HCT116 (cell line): ENCODE results near the gene TUBB4B. TPM values are rescaled to one million over a fixed set of nuclear protein-coding genes. Genes with fewer than 3 reads are reported as not detected.

Source experiments
- ATAC-seq: fragments of 200-7000 bp; cut with Tn5 transposase; 2 replicates; pipeline ENCODE4 v1.9.1; 2020; ENCODE audit warnings: mild to moderate bottlenecking, moderate library complexity
- BruUV-seq: library from RNA; stranded (reverse); fragments of 400-500 nt; replicated peaks from 2 replicates; lab custom pipeline; 2021; lab: Mats Ljungman, UMichigan
- CTCF ChIA-PET: fragments of 300-600 bp; sonication (Branson Sonifier 250); formaldehyde crosslinking; loops from one replicate; lab custom pipeline; 2021; ENCODE audit warnings: antibody characterized with exemption; lab: Charles Lee
- POLR2A ChIA-PET: fragments of 300-600, 350-600 bp; sonication (Branson Sonifier 250); formaldehyde crosslinking; loops from one replicate; lab custom pipeline; 2021; ENCODE audit warnings: antibody characterized with exemption; lab: Charles Lee
- RAD21 ChIA-PET, 2 experiments: fragments of 300-600 bp; sonication (Branson Sonifier 250); formaldehyde crosslinking; loops; one replicate each; lab custom pipeline; 2023; ENCODE audit warnings: low total read pairs in 2 of 2; ENCODE audit not compliant: uncharacterized antibody in 2 of 2, unreplicated experiment in 2 of 2, low non-redundant PET in 1 of 2; lab: Charles Lee
- DNase-seq: peaks from one replicate; pipeline ENCODE4 v3.0.0-alpha.2; 2010; ENCODE audit warnings: low read depth, low spot score
- H2AFZ ChIP-seq: fragments of 200-600 bp; shearing (Covaris generic), sonication (generic); 2 replicates; pipeline ENCODE4 v1.6.1; 2017; ENCODE audit warnings: low read depth, mixed run types, mixed read lengths, antibody characterized with exemption, low read length; ENCODE audit not compliant: poor library complexity, severe bottlenecking
- H3K27ac ChIP-seq: 2 replicates; pipeline ENCODE4 v1.5.1; 2012; ENCODE audit warnings: low read depth, low read length
- H3K27me3 ChIP-seq: fragments of 200-600 bp; sonication (generic); 2 replicates; pipeline ENCODE4 v1.6.1; 2016; ENCODE audit warnings: mixed run types, low read length, mixed read lengths; ENCODE audit not compliant: insufficient read depth
- H3K36me3 ChIP-seq, 2 experiments: fragments of 200-500 bp in 1 of 2; fragments of 200-600 bp in 1 of 2; sonication (Bioruptor generic) in 1 of 2; sonication (generic) in 1 of 2; 2 replicates each; pipeline versions ENCODE4 v1.5.1 to v1.6.1; 2014 to 2016; ENCODE audit warnings: low read length in 2 of 2, inconsistent platforms in 1 of 2, mixed read lengths in 1 of 2, mixed run types in 1 of 2; ENCODE audit not compliant: insufficient read depth in 2 of 2, control insufficient read depth in 1 of 2
- H3K4me1 ChIP-seq, 2 experiments: fragments of 200-600 bp in 1 of 2; sonication (generic) in 1 of 2; 2 replicates each; pipeline versions ENCODE4 v1.5.1 to v1.6.1; 2012 to 2017; ENCODE audit warnings: low read length in 2 of 2, inconsistent platforms in 1 of 2, mild to moderate bottlenecking in 1 of 2, mixed read lengths in 1 of 2, mixed run types in 1 of 2, moderate library complexity in 1 of 2; ENCODE audit not compliant: insufficient read depth in 2 of 2, control insufficient read depth in 1 of 2
- H3K4me2 ChIP-seq: fragments of 200-600 bp; sonication (generic); 2 replicates; pipeline ENCODE4 v1.6.1; 2017; ENCODE audit warnings: mixed run types, low read length, mixed read lengths
- H3K4me3 ChIP-seq, 2 experiments: fragments of 200-600 bp in 1 of 2; sonication (generic) in 1 of 2; replicated peaks in 1 of 2; 2 replicates each; pipeline ENCODE4 v1.5.1; 2011 to 2016; ENCODE audit warnings: low read length in 2 of 2, control low read depth in 1 of 2, low read depth in 1 of 2, mild to moderate bottlenecking in 1 of 2, mixed read lengths in 1 of 2, mixed run types in 1 of 2
- H3K79me2 ChIP-seq: fragments of 200-600 bp; sonication (generic); 2 replicates; pipeline ENCODE4 v1.6.1; 2017; ENCODE audit warnings: mild to moderate bottlenecking, mixed run types, low read length, moderate library complexity, mixed read lengths; ENCODE audit not compliant: insufficient read depth
- H3K9ac ChIP-seq: fragments of 200-600 bp; sonication (generic); 2 replicates; pipeline ENCODE4 v1.6.1; 2016; ENCODE audit warnings: low read length, mixed read lengths
- H3K9me2 ChIP-seq: fragments of 200-600 bp; sonication (generic), shearing (Covaris generic); 2 replicates; pipeline ENCODE4 v1.6.1; 2017; ENCODE audit warnings: mixed run types, mild to moderate bottlenecking, moderate library complexity; ENCODE audit not compliant: insufficient read depth
- H3K9me3 ChIP-seq, 2 experiments: fragments of 200-500 bp in 1 of 2; fragments of 200-600 bp in 1 of 2; sonication (Bioruptor generic) in 1 of 2; sonication (generic) in 1 of 2; 2 replicates each; pipeline ENCODE4 v1.6.1; 2014 to 2017; ENCODE audit warnings: low read length in 2 of 2, mixed read lengths in 2 of 2, inconsistent platforms in 1 of 2, low read depth in 1 of 2, mild to moderate bottlenecking in 1 of 2, mixed run types in 1 of 2, moderate library complexity in 1 of 2; ENCODE audit not compliant: control insufficient read depth in 1 of 2, insufficient read depth in 1 of 2
- H4K20me1 ChIP-seq: fragments of 200-600 bp; sonication (generic), shearing (Covaris generic); 2 replicates; pipeline ENCODE4 v1.6.1; 2017; ENCODE audit warnings: mixed run types, mild to moderate bottlenecking, moderate library complexity; ENCODE audit not compliant: insufficient read depth
- ATF3 ChIP-seq: IDR thresholded peaks from 2 replicates; pipeline ENCODE4 v1.6.1; 2012
- CBX3 ChIP-seq: IDR thresholded peaks from 2 replicates; pipeline ENCODE4 v1.6.1; 2012; ENCODE audit warnings: low read depth
- CEBPB ChIP-seq: IDR thresholded peaks from 2 replicates; pipeline ENCODE4 v1.6.1; 2012; ENCODE audit warnings: low read depth
- CTCF ChIP-seq, 3 experiments: fragments of 200-600 bp in 1 of 3; sonication (generic) in 1 of 3; IDR thresholded peaks in 2 of 3; conservative IDR thresholded peaks in 1 of 3; 2 replicates each; pipeline ENCODE4 v1.5.1; 2012 to 2017; ENCODE audit warnings: low read depth in 2 of 3, low read length in 2 of 3, antibody characterized with exemption in 1 of 3, borderline replicate concordance in 1 of 3, control low read depth in 1 of 3, mild to moderate bottlenecking in 1 of 3, mixed read lengths in 1 of 3, mixed run types in 1 of 3, moderate library complexity in 1 of 3; ENCODE audit not compliant: insufficient read depth in 1 of 3
- ELF1 ChIP-seq: IDR thresholded peaks from 2 replicates; pipeline ENCODE4 v1.6.1; 2012; ENCODE audit warnings: low read depth, borderline replicate concordance
- EZH2 ChIP-seq: fragments of 200-600 bp; sonication (generic); IDR thresholded peaks from 2 replicates; pipeline ENCODE4 v1.6.1; 2017; ENCODE audit warnings: antibody characterized with exemption, mixed run types
- EZH2phosphoT487 ChIP-seq: fragments of 200-600 bp; IDR thresholded peaks from 2 replicates; pipeline ENCODE4 v1.6.1; 2018; ENCODE audit warnings: antibody characterized with exemption, borderline replicate concordance
- JUND ChIP-seq: IDR thresholded peaks from 2 replicates; pipeline ENCODE4 v1.6.1; 2012
- RAD21 ChIP-seq: IDR thresholded peaks from 2 replicates; pipeline ENCODE4 v1.6.1; 2012; ENCODE audit warnings: low read depth, mild to moderate bottlenecking
- SIN3A ChIP-seq: IDR thresholded peaks from 2 replicates; pipeline ENCODE4 v1.6.1; 2012; ENCODE audit warnings: low read depth
- YY1 ChIP-seq: IDR thresholded peaks from 2 replicates; pipeline ENCODE4 v1.6.1; 2011; ENCODE audit warnings: low read length, low read depth, moderate library complexity, mild to moderate bottlenecking; ENCODE audit not compliant: insufficient replicate concordance; ENCODE audit errors: extremely low read depth
- ZFX ChIP-seq: fragments of 450-650 bp; IDR thresholded peaks from 2 replicates; pipeline ENCODE4 v1.6.1; 2017
- ZNF274 ChIP-seq: fragments of 200-500 bp; sonication (Bioruptor generic); IDR thresholded peaks from 2 replicates; pipeline ENCODE4 v1.6.1; 2014; ENCODE audit warnings: mild to moderate bottlenecking, low read depth, low read length, inconsistent platforms
- intact Hi-C: fragments of 100-400 bp; cut with micrococcal nuclease; formaldehyde crosslinking; loops from 2 replicates; pipeline ENCODE4 v1.10.0; 2022
- total RNA-seq: library from RNA; stranded (reverse); gene quantifications from one replicate; pipeline ENCODE4 v1.2.1, GENCODE V29; 2021; ENCODE audit not compliant: unreplicated experiment

Gene TUBB4B
- total RNA-seq, 1 experiment from 2014 or later = 502 TPM

- peak; percentile 69 for ATAC-seq
- Histone ChIP-seq H4K20me1 (no peaks in the 10 kb centered on the region), H3K4me3 (peak overlapping the region; percentile 97 to 100), H3K4me1 (peaks cover 21 to 42% of the 10 kb centered on the region in 2 experiments), H3K27me3 (no peaks in the 10 kb centered on the region), H3K9ac (peak overlapping the region; percentile 88), H3K27ac (peak overlapping the region; percentile 91), H3K79me2 (peaks cover 36% of the 10 kb centered on the region), H2AFZ (peak overlapping the region; percentile 45), H3K36me3 (peaks cover 17 to 22% of the 10 kb centered on the region in 2 experiments), H3K9me2 (no peaks in the 10 kb centered on the region), H3K9me3 (no peaks in the 10 kb centered on the region), H3K4me2 (peak overlapping the region; percentile 93)
- no peak for TF ChIP-seq ELF1
- peak; percentile 75; the same call in 1 of the 2 replicates for TF ChIP-seq ZFX
- no peak for TF ChIP-seq CTCF (IDR thresholded peaks at IDR 0.05 in 2 of 3, conservative IDR thresholded peaks at IDR 0.05 in 1 of 3; ENCODE audit: borderline replicate concordance in 1 of 3, insufficient read depth in 1 of 3, low read depth in 2 of 3, low read length in 2 of 3)
- CTCF ChIA-PET = interaction anchor here (1.3 to 1.5 kb wide), 4 partner anchors 19 to 67 kb away, joined by 3 to 6 read pairs (median 4); partner anchors contain the start of genes ANAPC2, NRARP and SSNA1
- intact Hi-C loops = loop anchor here (1.0 kb wide), 1 partner anchor 14 kb away; the partner anchor contains the start of gene TUBB4B
- POLR2A ChIA-PET = interaction anchor here (1.7 to 5.9 kb wide), 3 partner anchors 13 to 22 kb away, joined by 5 to 39 read pairs (median 13); partner anchors contain the start of genes TOR4A and TUBB4B
- RAD21 ChIA-PET = no interaction called here
- no TSS peak for BruUV-seq
- no peak for DNase-seq
These were observed 14.5 kb downstream of the TUBB4B start for GRCh38 chr9:137255448-137256114.

DNA sequence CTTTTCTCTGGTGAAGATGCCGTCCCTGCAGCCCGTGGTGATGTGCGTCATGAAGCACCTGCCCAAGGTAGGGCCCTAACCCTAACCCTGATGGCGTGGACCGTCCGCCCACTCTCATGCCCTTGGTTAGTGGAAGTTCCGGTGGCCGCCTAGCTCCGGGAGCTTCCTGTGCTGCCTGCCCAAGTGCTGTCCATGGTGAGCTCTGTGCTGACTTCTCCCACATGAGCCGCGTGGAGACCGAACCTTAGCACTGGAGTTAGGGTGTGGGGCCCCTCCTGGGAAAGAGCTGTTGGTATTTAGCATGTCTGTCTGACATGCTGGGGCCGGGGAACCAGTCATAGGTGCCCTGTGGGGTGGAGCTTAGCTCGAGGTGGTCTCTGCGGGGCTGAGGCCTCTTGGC is 15.3 kb downstream of the TUBB4B start:
- H3K9me3 ChIP-seq = no peaks in the 10 kb centered on the region
- ATAC-seq (no peak), DNase-seq (no peak)
- H3K4me1 ChIP-seq = peaks cover 21 to 42% of the 10 kb centered on the region in 2 experiments
- peak overlapping the region; percentile 93 for H3K4me2 ChIP-seq
- H3K36me3 ChIP-seq = peaks cover 17 to 22% of the 10 kb centered on the region in 2 experiments
- intact Hi-C loops = no loop called here
- no peaks in the 10 kb centered on the region for H3K9me2 ChIP-seq
- H3K4me3 ChIP-seq = peak overlapping the region; percentile 97 to 100
- H3K27me3 ChIP-seq = no peaks in the 10 kb centered on the region
- no peak overlapping the region for H2AFZ ChIP-seq
- H3K27ac ChIP-seq = peak overlapping the region; percentile 91; the same call in 1 of the 2 replicates
- H3K9ac ChIP-seq = peak overlapping the region; percentile 88
- ChIA-PET CTCF (no interaction called here), RAD21 (no interaction called here), POLR2A (interaction anchor here (1.9 to 5.9 kb wide), 2 partner anchors 16 to 21 kb away, joined by 5 to 39 read pairs; partner anchors contain the start of genes TOR4A and TUBB4B)
- BruUV-seq = TSS peak; percentile 44
- TF ChIP-seq CBX3 (no peak), EZH2 (no peak), CEBPB (no peak), JUND (no peak), YY1 (no peak), ATF3 (no peak), RAD21 (no peak), ZFX (no peak), ELF1 (no peak), ZNF274 (no peak), SIN3A (no peak), EZH2phosphoT487 (no peak), CTCF (IDR thresholded peaks at IDR 0.05 in 2 of 3, conservative IDR thresholded peaks at IDR 0.05 in 1 of 3; ENCODE audit: borderline replicate concordance in 1 of 3, insufficient read depth in 1 of 3, low read depth in 2 of 3, low read length in 2 of 3) (no peak)
- no peaks in the 10 kb centered on the region for H4K20me1 ChIP-seq
- peaks cover 36% of the 10 kb centered on the region for H3K79me2 ChIP-seq
